Panc1 (cell line): Measurements from ENCODE around the gene ITM2C.

Experiments
- CTCF ChIP-seq: fragments of 450-650 bp; IDR thresholded peaks from 2 replicates; pipeline ENCODE4 v1.5.1; 2017; ENCODE audit warnings: mild to moderate bottlenecking
- POLR2AphosphoS5 ChIP-seq: IDR thresholded peaks from 2 replicates; pipeline ENCODE4 v1.6.1; 2012; ENCODE audit warnings: mild to moderate bottlenecking, low read depth, low read length, moderate library complexity

- TF ChIP-seq CTCF (no peak), POLR2AphosphoS5 (no peak)
These were observed 54.5 kb downstream of the ITM2C start for GRCh38 chr2:230919240-230919639.
